ENCODE data around the gene RAPGEF3.

Gene RAPGEF3

GRCh38 chr12:47766502-47767215, 8.0 kb upstream of the RAPGEF3 start:
- no peak for DNase-seq (ENCODE audit: low read depth)
- no peak overlapping the region for H3K4me3 ChIP-seq (ENCODE audit: low read depth, low read length)
- TF ChIP-seq, protein P1, sequence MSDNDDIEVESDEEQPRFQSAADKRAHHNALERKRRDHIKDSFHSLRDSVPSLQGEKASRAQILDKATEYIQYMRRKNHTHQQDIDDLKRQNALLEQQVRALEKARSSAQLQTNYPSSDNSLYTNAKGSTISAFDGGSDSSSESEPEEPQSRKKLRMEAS (IDR thresholded peaks at IDR 0.05; ENCODE audit: low read depth, low read length), result no peak
- TF ChIP-seq, protein P2, sequence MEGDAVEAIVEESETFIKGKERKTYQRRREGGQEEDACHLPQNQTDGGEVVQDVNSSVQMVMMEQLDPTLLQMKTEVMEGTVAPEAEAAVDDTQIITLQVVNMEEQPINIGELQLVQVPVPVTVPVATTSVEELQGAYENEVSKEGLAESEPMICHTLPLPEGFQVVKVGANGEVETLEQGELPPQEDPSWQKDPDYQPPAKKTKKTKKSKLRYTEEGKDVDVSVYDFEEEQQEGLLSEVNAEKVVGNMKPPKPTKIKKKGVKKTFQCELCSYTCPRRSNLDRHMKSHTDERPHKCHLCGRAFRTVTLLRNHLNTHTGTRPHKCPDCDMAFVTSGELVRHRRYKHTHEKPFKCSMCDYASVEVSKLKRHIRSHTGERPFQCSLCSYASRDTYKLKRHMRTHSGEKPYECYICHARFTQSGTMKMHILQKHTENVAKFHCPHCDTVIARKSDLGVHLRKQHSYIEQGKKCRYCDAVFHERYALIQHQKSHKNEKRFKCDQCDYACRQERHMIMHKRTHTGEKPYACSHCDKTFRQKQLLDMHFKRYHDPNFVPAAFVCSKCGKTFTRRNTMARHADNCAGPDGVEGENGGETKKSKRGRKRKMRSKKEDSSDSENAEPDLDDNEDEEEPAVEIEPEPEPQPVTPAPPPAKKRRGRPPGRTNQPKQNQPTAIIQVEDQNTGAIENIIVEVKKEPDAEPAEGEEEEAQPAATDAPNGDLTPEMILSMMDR (IDR thresholded peaks at IDR 0.05; ENCODE audit: low read depth, low read length), result no peak
- no peak for TF ChIP-seq POLR2A (IDR thresholded peaks at IDR 0.05; ENCODE audit: extremely low read depth, insufficient read length)
- TF ChIP-seq MYC (IDR thresholded peaks at IDR 0.05; ENCODE audit: low read depth, low read length), result no peak

- TF ChIP-seq POLR2A (IDR thresholded peaks at IDR 0.05; ENCODE audit: extremely low read depth, insufficient read length), result no peak
- TF ChIP-seq MYC (IDR thresholded peaks at IDR 0.05; ENCODE audit: low read depth, low read length), result peak; percentile 49; the same call in 1 of the 2 replicates
- peak; percentile 76 for DNase-seq (ENCODE audit: low read depth)
These were observed 5.0 kb upstream of the RAPGEF3 start for GRCh38 chr12:47763481-47764346.

GRCh38 chr12:47762850-47763465, 4.3 kb upstream of the RAPGEF3 start:
- DNase-seq (ENCODE audit: low read depth), result no peak
- H3K4me3 ChIP-seq (ENCODE audit: low read depth, low read length), result no peak overlapping the region
- TF ChIP-seq POLR2A (IDR thresholded peaks at IDR 0.05; ENCODE audit: extremely low read depth, insufficient read length) (no peak), MYC (IDR thresholded peaks at IDR 0.05; ENCODE audit: low read depth, low read length) (no peak)
- TF ChIP-seq, protein P2 (IDR thresholded peaks at IDR 0.05; ENCODE audit: low read depth, low read length), result no peak
- TF ChIP-seq, protein P1 (IDR thresholded peaks at IDR 0.05; ENCODE audit: low read depth, low read length), result no peak

More at GRCh38 chr12:47763481-47764346, 5.0 kb upstream of the RAPGEF3 start:
- no peak overlapping the region for H3K4me3 ChIP-seq (ENCODE audit: low read depth, low read length)

- H3K4me3 ChIP-seq (ENCODE audit: low read depth, low read length), result peak overlapping the region; percentile 71
- no peak for TF ChIP-seq MYC (IDR thresholded peaks at IDR 0.05; ENCODE audit: low read depth, low read length)
- no peak for TF ChIP-seq POLR2A (IDR thresholded peaks at IDR 0.05; ENCODE audit: extremely low read depth, insufficient read length)
- TF ChIP-seq, protein P1 (IDR thresholded peaks at IDR 0.05; ENCODE audit: low read depth, low read length), result no peak
- TF ChIP-seq, protein P2 (IDR thresholded peaks at IDR 0.05; ENCODE audit: low read depth, low read length), result no peak
- DNase-seq (ENCODE audit: low read depth), result no peak
These were observed 171 bp downstream of the RAPGEF3 start for GRCh38 chr12:47758584-47758833.

DNA sequence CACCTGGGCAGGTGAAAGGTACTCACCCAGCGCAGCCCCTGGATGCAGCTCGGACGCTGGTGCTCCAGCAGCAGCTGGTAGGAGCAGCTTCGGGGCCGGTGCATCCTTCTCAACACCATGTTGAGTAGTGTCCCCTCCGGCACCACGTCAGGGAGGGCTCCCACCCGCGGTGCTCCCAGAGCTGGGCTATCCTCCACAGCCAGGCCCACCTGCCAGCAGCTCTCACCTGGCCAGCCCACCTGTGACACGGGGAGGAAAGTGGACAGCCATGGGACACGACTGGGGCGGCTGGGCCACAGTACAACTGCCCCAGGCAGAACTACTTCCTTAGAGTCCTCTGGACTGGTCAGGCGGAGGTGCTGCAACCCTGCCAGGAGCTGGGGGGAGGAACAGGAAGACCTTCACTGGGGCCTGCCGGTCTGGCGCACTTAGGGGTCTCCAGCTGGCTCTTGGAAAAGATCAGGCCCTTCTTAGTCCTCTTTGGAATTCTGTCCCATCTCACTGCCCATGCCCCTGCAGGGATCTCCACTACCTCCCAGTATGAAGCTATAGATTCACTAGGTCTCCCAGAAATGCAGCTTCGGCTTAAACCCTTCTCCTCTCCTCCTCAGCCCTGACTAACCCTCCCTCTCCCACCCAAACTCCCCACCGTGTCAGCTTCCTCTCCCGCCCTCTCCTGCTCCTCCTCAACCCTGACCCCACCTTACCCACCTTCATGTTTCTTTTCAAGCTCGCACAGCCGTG, 668 bp downstream of the RAPGEF3 start:
- TF ChIP-seq MYC (IDR thresholded peaks at IDR 0.05; ENCODE audit: low read depth, low read length) (peak; percentile 59), POLR2A (IDR thresholded peaks at IDR 0.05; ENCODE audit: extremely low read depth, insufficient read length) (no peak)
- TF ChIP-seq, protein P1 (IDR thresholded peaks at IDR 0.05; ENCODE audit: low read depth, low read length), result peak; percentile 35
- TF ChIP-seq, protein P2 (IDR thresholded peaks at IDR 0.05; ENCODE audit: low read depth, low read length), result no peak

More for the DNA sequence above, 668 bp downstream of the RAPGEF3 start:
- peak; percentile 77 for DNase-seq (ENCODE audit: low read depth)
- H3K4me3 ChIP-seq (ENCODE audit: low read depth, low read length), result peak overlapping the region; percentile 71
